CD4-positive, alpha-beta memory T cell (primary cell): ENCODE data around the gene GPR107. TPM values are rescaled to one million over a fixed set of nuclear protein-coding genes. Genes with fewer than 3 reads are reported as not detected.

ENCODE experiments used
- CTCF ChIA-PET: fragments of 350-600 bp; sonication (Branson Sonifier 250); formaldehyde crosslinking; loops from one replicate; lab custom pipeline; 2021; ENCODE audit warnings: inconsistent platforms; ENCODE audit not compliant: partially characterized antibody; lab: Charles Lee
- POLR2A ChIA-PET: fragments of 350-600 bp; sonication (Branson Sonifier 250); formaldehyde crosslinking; loops from one replicate; lab custom pipeline; 2021; ENCODE audit not compliant: partially characterized antibody; lab: Charles Lee
- DNase-seq, 5 donors: peaks; one replicate each; pipeline versions ENCODE4 v3.0.0 to v3.0.0-alpha.2; 2020 to 2022; ENCODE audit warnings: mixed read lengths in 1 of 5
- H3K27ac ChIP-seq: one replicate; pipeline ENCODE4 v1.7.0; 2013; ENCODE audit warnings: low read depth, low read length
- H3K27me3 ChIP-seq: 2 replicates; pipeline ENCODE4 v1.7.0; 2013; ENCODE audit warnings: mild to moderate bottlenecking, low read length, moderate library complexity; ENCODE audit not compliant: insufficient read depth
- H3K36me3 ChIP-seq: 2 replicates; pipeline ENCODE4 v1.7.0; 2013; ENCODE audit warnings: mild to moderate bottlenecking, low read length, moderate library complexity; ENCODE audit not compliant: insufficient read depth
- H3K4me1 ChIP-seq: 2 replicates; pipeline ENCODE4 v1.7.0; 2013; ENCODE audit warnings: mild to moderate bottlenecking, low read length, moderate library complexity; ENCODE audit not compliant: insufficient read depth
- H3K4me3 ChIP-seq, 2 donors: one replicate each; pipeline ENCODE4 v1.7.0; 2013; ENCODE audit warnings: low read length in 2 of 2, mild to moderate bottlenecking in 1 of 2
- H3K9me3 ChIP-seq, 2 donors: one replicate each; pipeline ENCODE4 v1.7.0; 2013; ENCODE audit warnings: low read length in 2 of 2, control low read depth in 1 of 2; ENCODE audit not compliant: control insufficient read depth in 1 of 2
- H3K27ac Mint-ChIP-seq, 7 donors: one replicate each; pipeline ENCODE4 v1.8.0; 2020 to 2021; ENCODE audit warnings: mixed read lengths in 7 of 7, mild to moderate bottlenecking in 6 of 7, inconsistent platforms in 3 of 7, moderate library complexity in 3 of 7
- H3K27me3 Mint-ChIP-seq, 2 donors: one replicate each; pipeline ENCODE4 v1.8.0; 2020 to 2021; ENCODE audit warnings: mixed read lengths in 2 of 2
- H3K36me3 Mint-ChIP-seq, 2 donors: one replicate each; pipeline ENCODE4 v1.8.0; 2020 to 2021; ENCODE audit warnings: mixed read lengths in 2 of 2, inconsistent platforms in 1 of 2, mild to moderate bottlenecking in 1 of 2
- H3K4me1 Mint-ChIP-seq, 4 donors: one replicate each; pipeline ENCODE4 v1.8.0; 2020 to 2021; ENCODE audit warnings: mixed read lengths in 4 of 4, mild to moderate bottlenecking in 1 of 4
- H3K4me3 Mint-ChIP-seq, 8 donors: one replicate each; pipeline ENCODE4 v1.8.0; 2020 to 2021; ENCODE audit warnings: mixed read lengths in 8 of 8, mild to moderate bottlenecking in 7 of 8, moderate library complexity in 6 of 8, inconsistent platforms in 3 of 8
- H3K9me3 Mint-ChIP-seq, 8 donors: one replicate each; pipeline ENCODE4 v1.8.0; 2020 to 2021; ENCODE audit warnings: mixed read lengths in 8 of 8, mild to moderate bottlenecking in 5 of 8, inconsistent platforms in 3 of 8, moderate library complexity in 1 of 8
- intact Hi-C: fragments of 100-400 bp; cut with micrococcal nuclease; formaldehyde crosslinking; loops from one replicate; pipeline ENCODE4 v1.15.1; 2023
- polyA plus RNA-seq, 2 donors: library from polyadenylated mRNA; unstranded; fragments of 300-500 nt; fragmentation: Illumina TruSeq; gene quantifications; one replicate each; pipeline ENCODE4 v1.2.3, GENCODE V29; 2021
- total RNA-seq, 2 experiments: library from RNA; stranded (reverse); gene quantifications; one replicate each; pipeline ENCODE4 v1.2.3, GENCODE V29; 2021

GPR107 gene
- total and polyA plus RNA-seq, 4 experiments from 2014 or later, result 2.2 to 24.4 (median 13.6) TPM

DNA sequence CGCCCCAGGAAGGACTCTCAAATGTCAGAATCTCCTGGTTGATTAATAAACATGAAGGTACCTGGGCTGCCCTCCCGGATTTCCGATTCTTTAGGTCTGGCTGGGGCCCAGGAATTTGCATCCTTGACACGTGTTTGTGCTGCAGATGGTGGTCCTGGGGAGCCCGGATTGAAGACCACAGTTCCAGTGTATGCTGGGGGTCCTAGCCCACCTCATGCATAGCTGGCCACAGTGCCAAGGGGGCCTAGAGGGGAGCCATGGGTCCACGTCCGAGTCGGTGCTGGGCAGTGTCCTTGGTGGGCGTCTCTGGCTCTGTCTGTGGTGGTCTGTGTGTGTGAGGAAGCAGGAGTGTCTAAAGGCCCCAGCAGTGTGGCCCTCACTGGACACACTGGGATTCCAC, 121.6 kb downstream of the GPR107 start:
- H3K4me3 ChIP-seq, result no peak overlapping the region
- no peak overlapping the region for H3K27ac ChIP-seq
- ChIA-PET CTCF (no interaction called here), POLR2A (no interaction called here)
- H3K9me3 Mint-ChIP-seq, result peaks cover 0 to 1% (median 0%) of the 10 kb centered on the region in 8 donors
- H3K4me1 ChIP-seq, result peaks cover 6% of the 10 kb centered on the region
- peaks cover 0 to 4% of the 10 kb centered on the region in 2 donors for H3K36me3 Mint-ChIP-seq
- no peak overlapping the region for H3K4me3 Mint-ChIP-seq
- intact Hi-C loops, result no loop called here
- no peaks in the 10 kb centered on the region for H3K9me3 ChIP-seq
- peaks cover 0 to 16% (median 4%) of the 10 kb centered on the region in 4 donors for H3K4me1 Mint-ChIP-seq
- no peak for DNase-seq
- H3K27me3 Mint-ChIP-seq, result peaks cover 10 to 16% of the 10 kb centered on the region in 2 donors
- H3K27me3 ChIP-seq, result peaks cover 12% of the 10 kb centered on the region
- H3K27ac Mint-ChIP-seq, result no peak overlapping the region
- no peaks in the 10 kb centered on the region for H3K36me3 ChIP-seq

DNA sequence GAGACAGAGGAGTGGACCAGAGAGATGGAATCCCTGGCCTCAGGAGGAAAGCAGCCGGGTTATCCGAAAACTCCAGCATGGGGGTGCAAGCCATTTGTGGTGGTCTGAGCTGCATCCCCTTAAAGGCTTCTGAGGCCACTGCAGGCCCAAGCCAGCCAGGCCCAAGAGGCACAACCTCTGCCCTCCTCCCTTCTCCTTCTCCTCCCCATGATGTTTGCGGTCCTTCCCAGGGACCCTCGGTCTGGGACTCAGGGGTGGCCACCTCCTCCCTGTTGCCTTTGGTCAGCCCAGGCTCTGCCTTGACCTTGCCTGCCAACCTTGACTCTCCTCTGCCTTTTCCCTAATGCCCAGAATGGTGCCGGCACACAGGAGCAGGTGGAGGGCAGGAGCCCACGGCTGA, 123.1 kb downstream of the GPR107 start:
- Histone ChIP-seq H3K27ac (no peak overlapping the region), H3K4me1 (peaks cover 6% of the 10 kb centered on the region), H3K4me3 (no peak overlapping the region), H3K36me3 (no peaks in the 10 kb centered on the region), H3K27me3 (peaks cover 12% of the 10 kb centered on the region), H3K9me3 (no peaks in the 10 kb centered on the region)
- no peaks in the 10 kb centered on the region for H3K36me3 Mint-ChIP-seq
- no peak overlapping the region for H3K27ac Mint-ChIP-seq
- H3K9me3 Mint-ChIP-seq, result peaks cover 0 to 1% (median 0%) of the 10 kb centered on the region in 8 donors
- peak overlapping the region in 1 of 8 donors; percentile 41 for H3K4me3 Mint-ChIP-seq
- CTCF ChIA-PET, result no interaction called here
- POLR2A ChIA-PET, result no interaction called here
- intact Hi-C loops, result no loop called here
- H3K4me1 Mint-ChIP-seq, result peaks cover 0 to 16% (median 3%) of the 10 kb centered on the region in 4 donors
- H3K27me3 Mint-ChIP-seq, result peaks cover 8 to 13% of the 10 kb centered on the region in 2 donors
- DNase-seq, result no peak

DNA sequence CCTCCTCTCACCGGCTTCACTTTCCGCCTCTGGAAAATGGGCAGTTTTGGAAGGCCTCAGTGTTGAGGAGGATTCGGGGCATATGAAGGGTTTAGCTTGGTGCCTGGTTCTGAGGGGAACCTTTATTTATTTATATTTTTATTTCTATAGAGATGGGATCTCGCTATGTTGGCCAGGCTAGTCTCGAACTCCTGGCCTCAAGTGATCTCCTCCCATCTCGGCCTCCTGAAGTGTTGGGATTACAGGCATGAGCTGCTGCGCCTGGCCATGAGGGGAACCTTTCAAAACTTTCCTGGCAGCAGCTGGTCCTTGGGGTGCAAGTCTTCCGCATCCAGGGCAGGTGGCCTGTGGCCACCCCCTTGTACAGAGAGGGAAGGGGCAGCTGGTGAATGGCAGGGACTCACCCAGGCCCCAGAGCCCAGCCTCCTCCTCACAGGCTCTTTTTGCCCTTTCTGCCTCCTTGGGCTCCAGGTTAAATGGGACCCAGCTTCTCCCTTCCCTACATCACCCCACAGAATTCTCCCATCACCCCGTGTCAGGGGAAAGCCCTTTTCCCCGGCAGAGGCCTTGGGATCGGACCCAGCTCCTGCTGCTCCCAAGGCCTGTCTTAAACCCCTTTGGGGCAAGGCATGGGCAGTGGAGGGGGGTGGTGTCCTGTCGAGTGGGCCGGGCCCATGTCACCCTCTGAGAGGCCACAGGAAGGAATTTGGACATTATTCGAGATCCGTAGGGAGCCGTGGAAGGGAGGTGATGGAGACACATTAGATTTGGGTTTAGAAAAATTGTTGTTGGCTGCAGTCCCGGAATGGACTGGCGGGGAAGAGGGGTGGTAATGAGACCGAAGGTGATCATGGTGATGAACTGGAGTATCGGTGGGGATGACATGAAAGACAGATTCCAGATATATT, 124.4 kb downstream of the GPR107 start:
- intact Hi-C loops, result no loop called here
- peaks cover 0 to 15% (median 3%) of the 10 kb centered on the region in 4 donors for H3K4me1 Mint-ChIP-seq
- no peak overlapping the region for H3K27ac Mint-ChIP-seq
- Histone ChIP-seq H3K36me3 (no peaks in the 10 kb centered on the region), H3K4me3 (no peak overlapping the region), H3K9me3 (no peaks in the 10 kb centered on the region), H3K27me3 (peaks cover 11% of the 10 kb centered on the region), H3K27ac (no peak overlapping the region), H3K4me1 (peaks cover 4% of the 10 kb centered on the region)
- ChIA-PET POLR2A (no interaction called here), CTCF (no interaction called here)
- DNase-seq, result no peak
- no peaks in the 10 kb centered on the region for H3K36me3 Mint-ChIP-seq
- peaks cover 0 to 1% (median 0%) of the 10 kb centered on the region in 8 donors for H3K9me3 Mint-ChIP-seq
- peaks cover 7 to 12% of the 10 kb centered on the region in 2 donors for H3K27me3 Mint-ChIP-seq
- no peak overlapping the region for H3K4me3 Mint-ChIP-seq

DNA sequence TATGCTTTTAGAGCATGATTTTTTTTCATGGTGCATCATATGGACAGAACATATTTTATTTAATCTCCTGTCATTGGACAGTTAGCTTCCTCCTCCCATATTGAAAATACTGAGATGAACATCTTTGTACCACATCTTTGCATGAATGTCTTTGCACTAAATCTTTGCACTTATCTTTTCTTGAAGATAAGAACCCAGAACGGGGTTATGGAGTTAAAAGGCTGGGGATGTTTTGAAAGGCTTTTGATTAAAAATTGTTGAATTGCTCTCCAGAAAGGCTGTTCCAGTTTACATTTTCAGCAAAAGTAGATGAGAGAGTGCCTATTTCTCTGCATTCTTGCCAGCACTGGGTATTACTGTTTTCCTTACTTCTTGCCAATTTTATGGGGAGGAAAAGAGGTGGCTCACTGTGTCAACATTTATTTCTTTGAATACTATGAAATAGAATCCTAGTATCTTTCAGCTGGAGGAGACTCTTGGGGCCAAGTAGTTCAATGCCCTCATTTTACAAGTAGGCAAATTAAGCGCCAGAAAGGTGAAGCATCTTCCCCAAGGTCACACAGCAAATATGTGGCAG, 125.7 kb downstream of the GPR107 start:
- H3K36me3 Mint-ChIP-seq, result no peaks in the 10 kb centered on the region
- Histone ChIP-seq H3K36me3 (no peaks in the 10 kb centered on the region), H3K9me3 (no peaks in the 10 kb centered on the region), H3K4me1 (no peaks in the 10 kb centered on the region), H3K4me3 (no peak overlapping the region), H3K27ac (no peak overlapping the region), H3K27me3 (no peaks in the 10 kb centered on the region)
- intact Hi-C loops, result no loop called here
- peaks cover 2 to 3% of the 10 kb centered on the region in 2 donors for H3K27me3 Mint-ChIP-seq
- ChIA-PET CTCF (no interaction called here), POLR2A (no interaction called here)
- no peak overlapping the region for H3K27ac Mint-ChIP-seq
- H3K4me1 Mint-ChIP-seq, result peaks cover 0 to 4% (median under 1%) of the 10 kb centered on the region in 4 donors
- DNase-seq, result no peak
- no peak overlapping the region for H3K4me3 Mint-ChIP-seq
- peaks cover 0 to 1% (median 0%) of the 10 kb centered on the region in 8 donors for H3K9me3 Mint-ChIP-seq

DNA sequence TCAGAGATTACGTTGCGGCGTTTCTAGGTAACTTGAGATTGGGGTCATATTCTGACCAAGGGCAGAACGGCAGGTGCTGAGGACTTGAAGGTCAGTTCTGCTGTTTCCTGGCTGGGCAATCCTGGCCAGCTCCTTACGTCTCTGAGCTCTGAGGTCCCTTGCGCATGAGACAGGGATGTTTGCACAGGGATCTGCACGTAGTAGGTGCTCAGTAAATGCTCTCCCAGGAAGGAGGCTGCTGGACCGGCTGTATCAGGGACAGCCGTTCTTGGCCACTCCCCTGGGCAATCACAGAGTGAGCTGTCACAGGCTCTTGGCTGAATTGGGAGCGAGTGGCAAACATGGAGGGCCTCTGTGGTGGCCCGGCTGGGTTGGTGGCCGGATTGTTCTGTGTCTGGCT, 126.8 kb downstream of the GPR107 start:
- ChIA-PET CTCF (no interaction called here), POLR2A (no interaction called here)
- no peaks in the 10 kb centered on the region for H3K9me3 ChIP-seq
- no peaks in the 10 kb centered on the region for H3K9me3 Mint-ChIP-seq
- no peaks in the 10 kb centered on the region for H3K36me3 ChIP-seq
- no peak overlapping the region for H3K27ac ChIP-seq
- H3K4me3 ChIP-seq, result no peak overlapping the region
- no peaks in the 10 kb centered on the region for H3K36me3 Mint-ChIP-seq
- no peak overlapping the region for H3K27ac Mint-ChIP-seq
- no peaks in the 10 kb centered on the region for H3K27me3 ChIP-seq
- H3K4me3 Mint-ChIP-seq, result peak overlapping the region in 1 of 8 donors; percentile 27
- H3K27me3 Mint-ChIP-seq, result no peaks in the 10 kb centered on the region
- no peaks in the 10 kb centered on the region for H3K4me1 ChIP-seq
- intact Hi-C loops, result no loop called here
- DNase-seq, result no peak
- peaks cover 0 to 1% (median 0%) of the 10 kb centered on the region in 4 donors for H3K4me1 Mint-ChIP-seq

DNA sequence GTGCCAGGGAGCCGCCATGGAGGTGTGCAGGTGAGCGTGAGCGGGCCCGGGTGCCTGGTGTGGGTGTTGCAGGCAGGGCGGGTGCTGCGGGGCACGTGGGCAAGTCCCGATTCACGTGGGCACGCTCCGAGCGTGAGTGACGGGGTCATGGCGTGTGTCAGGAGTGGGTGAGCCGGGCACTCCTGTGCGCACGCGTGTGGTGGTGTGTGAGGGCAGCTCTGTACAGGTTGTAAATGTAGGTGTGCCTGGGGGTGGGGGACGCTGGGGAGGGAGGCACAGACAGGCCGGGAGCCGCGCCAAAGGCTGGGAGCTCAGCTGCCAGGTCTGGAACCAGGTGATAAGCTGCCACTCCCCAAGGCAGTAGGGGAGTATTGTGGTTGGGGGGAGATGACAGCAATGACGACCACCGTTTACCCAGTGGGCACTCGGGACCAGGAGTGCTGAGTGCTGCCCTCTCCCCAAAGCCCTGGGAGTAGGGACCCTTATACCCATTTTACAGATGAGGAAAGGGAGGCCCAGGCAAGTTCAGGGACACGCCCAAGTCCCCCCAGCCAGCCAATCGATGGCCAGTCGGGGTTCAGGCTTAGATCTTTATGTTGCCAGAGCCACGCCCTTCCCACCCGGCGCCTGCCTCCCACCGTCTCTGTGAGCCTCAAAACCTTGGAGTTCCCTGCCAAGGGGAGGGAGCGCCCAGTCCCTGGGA, 128.1 kb downstream of the GPR107 start:
- no peaks in the 10 kb centered on the region for H3K27me3 Mint-ChIP-seq
- POLR2A ChIA-PET, result no interaction called here
- no peak overlapping the region for H3K4me3 Mint-ChIP-seq
- no peak overlapping the region for H3K4me3 ChIP-seq
- no peaks in the 10 kb centered on the region for H3K27me3 ChIP-seq
- no peaks in the 10 kb centered on the region for H3K36me3 ChIP-seq
- intact Hi-C loops, result no loop called here
- no peaks in the 10 kb centered on the region for H3K4me1 ChIP-seq
- H3K27ac ChIP-seq, result no peak overlapping the region
- no peaks in the 10 kb centered on the region for H3K9me3 Mint-ChIP-seq
- CTCF ChIA-PET, result no interaction called here
- no peaks in the 10 kb centered on the region for H3K36me3 Mint-ChIP-seq
- no peak overlapping the region for H3K27ac Mint-ChIP-seq
- H3K4me1 Mint-ChIP-seq, result peaks cover 0 to 1% (median 0%) of the 10 kb centered on the region in 4 donors
- no peaks in the 10 kb centered on the region for H3K9me3 ChIP-seq
- no peak for DNase-seq

DNA sequence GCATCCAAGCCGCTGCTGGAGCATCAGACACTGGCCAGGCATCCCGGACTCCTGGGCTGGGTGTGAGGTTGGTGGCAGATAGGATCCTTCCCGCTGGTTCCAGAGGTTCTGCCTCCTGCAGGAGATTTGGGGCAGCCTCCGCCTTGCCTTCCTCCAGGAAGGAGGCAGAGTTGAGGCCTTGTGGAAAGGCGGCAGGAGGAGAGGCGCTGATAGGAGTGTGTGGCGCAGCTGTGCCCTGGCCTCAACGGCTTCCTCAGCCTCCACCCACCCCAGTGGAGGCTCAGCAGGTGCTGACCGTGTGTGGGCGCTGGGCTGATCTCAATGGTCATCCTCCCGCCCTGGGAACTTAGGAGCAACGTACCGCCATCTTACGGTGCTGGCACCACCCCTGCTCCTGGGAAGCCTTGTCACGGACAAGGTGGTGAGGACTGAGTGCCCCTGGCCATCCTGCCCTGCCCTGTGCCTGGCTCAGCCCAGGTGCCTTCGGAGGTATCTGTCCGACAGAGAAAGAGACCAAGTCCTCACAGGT, 128.7 kb downstream of the GPR107 start:
- Histone ChIP-seq H3K9me3 (no peaks in the 10 kb centered on the region), H3K27ac (no peak overlapping the region), H3K4me3 (no peak overlapping the region), H3K4me1 (no peaks in the 10 kb centered on the region), H3K36me3 (no peaks in the 10 kb centered on the region), H3K27me3 (no peaks in the 10 kb centered on the region)
- no peak overlapping the region for H3K27ac Mint-ChIP-seq
- no peaks in the 10 kb centered on the region for H3K9me3 Mint-ChIP-seq
- ChIA-PET CTCF (no interaction called here), POLR2A (no interaction called here)
- H3K4me1 Mint-ChIP-seq, result peaks cover 0 to 1% (median 0%) of the 10 kb centered on the region in 4 donors
- intact Hi-C loops, result no loop called here
- no peaks in the 10 kb centered on the region for H3K27me3 Mint-ChIP-seq
- H3K36me3 Mint-ChIP-seq, result no peaks in the 10 kb centered on the region
- peak in 1 of 5 donors; percentile 36 for DNase-seq
- H3K4me3 Mint-ChIP-seq, result no peak overlapping the region
